K562 treated with DMSO at 1 percent for 4 hours (cell line): ENCODE data around the gene MMP8. TPM values are rescaled to one million over a fixed set of nuclear protein-coding genes. Genes with fewer than 3 reads are reported as not detected.

Experiments
- total RNA-seq: library from RNA; unstranded; fragments of 300-600 nt; gene quantifications from 2 replicates; pipeline ENCODE4 v1.2.3, GENCODE V29; 2022; ENCODE audit not compliant: insufficient read depth

Gene MMP8, protein sequence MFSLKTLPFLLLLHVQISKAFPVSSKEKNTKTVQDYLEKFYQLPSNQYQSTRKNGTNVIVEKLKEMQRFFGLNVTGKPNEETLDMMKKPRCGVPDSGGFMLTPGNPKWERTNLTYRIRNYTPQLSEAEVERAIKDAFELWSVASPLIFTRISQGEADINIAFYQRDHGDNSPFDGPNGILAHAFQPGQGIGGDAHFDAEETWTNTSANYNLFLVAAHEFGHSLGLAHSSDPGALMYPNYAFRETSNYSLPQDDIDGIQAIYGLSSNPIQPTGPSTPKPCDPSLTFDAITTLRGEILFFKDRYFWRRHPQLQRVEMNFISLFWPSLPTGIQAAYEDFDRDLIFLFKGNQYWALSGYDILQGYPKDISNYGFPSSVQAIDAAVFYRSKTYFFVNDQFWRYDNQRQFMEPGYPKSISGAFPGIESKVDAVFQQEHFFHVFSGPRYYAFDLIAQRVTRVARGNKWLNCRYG
- total RNA-seq = not detected in 2 replicates

GRCh38 chr11:102724904-102725500 lies at the start of gene MMP8:
Gene MMP8, minus strand, starts transcription at chr11:102724954. Its CDS starts 99 bp downstream, at chr11:102724855.

GRCh38 chr11:102705626-102706025 lies 19.1 kb downstream of the MMP8 start, which contains the start of gene MMP27:
Gene MMP27, minus strand, starts transcription at chr11:102705769. Its CDS starts 55 bp downstream, at chr11:102705714.

Other genes starting within 250 kb of the MMP8 start
- not detected in 2 replicates for gene MMP7, start 194.2 kb downstream of the MMP8 start, total RNA-seq
- gene MMP20, start 99.6 kb downstream of the MMP8 start, total RNA-seq = not detected in 2 replicates
- not detected in 2 replicates for gene MMP27, start 19.2 kb downstream of the MMP8 start, total RNA-seq
- gene MMP10, start 55.7 kb upstream of the MMP8 start, total RNA-seq = not detected in 2 replicates
- gene MMP1, start 73.2 kb upstream of the MMP8 start, total RNA-seq = not detected in 2 replicates
- gene MMP3, start 118.7 kb upstream of the MMP8 start, total RNA-seq = not detected in 2 replicates
- not detected in 2 replicates for gene MMP12, start 150.0 kb upstream of the MMP8 start, total RNA-seq
- not detected in 2 replicates for gene MMP13, start 230.8 kb upstream of the MMP8 start, total RNA-seq